Activated T-cell treated with anti-CD3 and anti-CD28 coated beads for 48 hours (primary cell): ENCODE results near the gene MTA3.
"Not testable (repeated sequence)": the region's sequence is repeated elsewhere in the genome, so short reads cannot be mapped to it uniquely, and the experiment has no call there.

Experiments used
- DNase-seq: peaks from one replicate; pipeline ENCODE4 v3.0.0-alpha.2; 2020; ENCODE audit warnings: low read depth

MTA3 gene

DNA sequence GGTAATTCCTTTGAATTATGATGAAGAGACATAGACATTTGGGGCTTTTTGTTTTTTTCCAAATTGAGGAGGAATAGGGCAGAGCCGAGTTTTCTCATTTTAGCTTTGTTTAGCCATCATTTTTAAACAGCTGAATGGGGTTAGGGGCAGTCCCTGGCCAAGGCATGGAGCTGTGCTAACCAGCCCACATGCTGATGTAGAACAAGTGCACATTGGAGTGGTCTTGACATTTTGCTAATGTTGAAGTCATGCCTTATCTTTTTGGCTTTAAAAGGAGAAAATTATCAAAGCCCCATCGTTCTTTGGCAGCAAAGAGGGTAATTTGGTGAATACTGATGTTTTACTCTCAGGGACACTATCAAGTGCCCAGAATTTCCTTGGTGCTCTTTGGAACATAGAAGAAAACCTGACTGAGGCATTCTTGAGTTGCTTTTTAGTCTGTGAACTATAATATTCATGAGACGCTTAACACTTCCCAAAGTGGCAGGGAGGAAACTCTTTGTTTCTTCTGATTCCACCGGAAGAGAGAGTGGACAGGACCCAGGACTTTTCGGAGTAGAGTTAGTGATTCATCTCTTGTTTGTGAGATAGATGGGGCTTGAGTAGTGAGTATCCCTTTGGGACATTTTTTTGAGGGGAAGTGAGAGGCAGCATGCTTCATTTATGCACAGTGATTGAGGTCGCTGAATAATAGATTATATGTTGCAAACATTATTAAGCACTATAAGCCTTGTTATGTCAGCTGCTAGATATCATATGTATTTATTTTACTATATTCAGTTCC is 45.0 kb downstream of the MTA3 start:
- DNase-seq, result no peak

DNA sequence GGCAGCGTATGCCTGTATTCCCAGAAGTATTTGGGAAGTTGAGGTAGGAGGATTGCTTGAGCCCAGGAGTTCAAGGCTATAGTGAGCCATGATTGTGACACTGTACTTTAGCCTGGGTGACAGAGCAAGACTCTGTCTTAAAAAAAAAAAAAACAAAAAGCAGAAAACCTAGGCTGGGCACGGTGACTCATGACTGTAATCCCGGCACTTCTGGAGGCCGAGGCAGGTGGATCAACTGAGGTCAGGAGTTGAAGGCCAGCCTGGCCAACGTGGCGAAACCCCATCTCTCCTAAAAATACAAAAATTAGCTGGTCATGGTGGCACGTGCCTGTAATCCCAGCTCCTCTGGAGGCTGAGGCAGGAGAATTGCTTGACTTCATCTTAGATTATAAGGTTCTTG is 46.4 kb downstream of the MTA3 start:
- no peak for DNase-seq

DNA sequence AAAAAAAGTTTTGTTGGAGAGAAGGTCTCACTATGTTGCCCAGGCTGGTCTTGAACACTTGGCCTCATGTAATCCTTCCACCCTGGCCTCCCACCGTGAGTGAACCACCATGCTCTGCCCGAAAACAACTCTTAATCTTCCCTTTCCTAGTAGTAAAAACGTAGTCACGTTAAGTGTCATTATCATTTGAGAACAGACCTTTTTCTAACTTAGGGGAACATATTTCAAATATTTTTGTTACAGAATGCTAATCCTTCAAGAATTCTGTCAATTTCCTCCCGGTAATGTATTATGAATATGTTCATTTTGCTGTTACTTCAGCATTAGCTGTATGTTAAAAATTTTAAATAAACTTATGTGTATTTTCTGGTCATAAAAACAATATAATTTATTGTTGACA is 49.7 kb downstream of the MTA3 start:
- no peak for DNase-seq

DNA sequence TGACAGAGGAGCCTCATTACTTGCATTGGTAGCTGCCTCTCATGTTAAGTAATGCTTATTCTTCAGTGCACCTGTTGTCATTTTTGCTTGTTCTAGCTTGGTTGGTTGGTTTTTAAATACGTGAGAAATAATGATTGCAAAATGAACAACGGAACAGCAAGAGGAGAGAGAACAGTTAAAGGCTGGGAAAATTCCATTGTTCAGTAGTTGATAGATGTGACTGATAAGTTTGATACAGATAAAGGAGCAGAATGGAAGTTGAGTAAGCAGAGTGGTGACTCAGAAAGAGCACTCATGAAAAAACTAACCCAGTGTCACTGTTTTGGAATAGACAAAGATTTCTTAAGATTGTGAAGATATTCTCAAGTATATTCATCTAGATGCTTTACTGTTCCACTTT is 50.5 kb downstream of the MTA3 start:
- no peak for DNase-seq

DNA sequence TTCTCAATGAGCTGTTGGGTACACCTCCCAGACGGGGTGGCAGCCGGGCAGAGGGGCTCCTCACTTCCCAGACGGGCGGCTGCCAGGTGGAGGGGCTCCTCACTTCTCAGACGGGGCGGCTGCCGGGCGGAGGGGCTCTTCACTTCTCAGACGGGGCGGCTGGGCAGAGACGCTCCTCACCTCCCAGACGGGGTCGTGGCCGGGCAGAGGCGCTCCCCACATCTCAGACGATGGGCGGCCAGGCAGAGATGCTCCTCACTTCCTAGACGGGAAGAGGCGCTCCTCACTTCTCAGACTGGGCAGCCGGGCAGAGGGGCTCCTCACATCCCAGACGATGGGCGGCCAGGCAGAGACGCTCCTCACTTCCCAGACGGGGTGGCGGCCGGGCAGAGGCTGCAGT is 53.2 kb downstream of the MTA3 start:
- not testable (repeated sequence) for DNase-seq

DNA sequence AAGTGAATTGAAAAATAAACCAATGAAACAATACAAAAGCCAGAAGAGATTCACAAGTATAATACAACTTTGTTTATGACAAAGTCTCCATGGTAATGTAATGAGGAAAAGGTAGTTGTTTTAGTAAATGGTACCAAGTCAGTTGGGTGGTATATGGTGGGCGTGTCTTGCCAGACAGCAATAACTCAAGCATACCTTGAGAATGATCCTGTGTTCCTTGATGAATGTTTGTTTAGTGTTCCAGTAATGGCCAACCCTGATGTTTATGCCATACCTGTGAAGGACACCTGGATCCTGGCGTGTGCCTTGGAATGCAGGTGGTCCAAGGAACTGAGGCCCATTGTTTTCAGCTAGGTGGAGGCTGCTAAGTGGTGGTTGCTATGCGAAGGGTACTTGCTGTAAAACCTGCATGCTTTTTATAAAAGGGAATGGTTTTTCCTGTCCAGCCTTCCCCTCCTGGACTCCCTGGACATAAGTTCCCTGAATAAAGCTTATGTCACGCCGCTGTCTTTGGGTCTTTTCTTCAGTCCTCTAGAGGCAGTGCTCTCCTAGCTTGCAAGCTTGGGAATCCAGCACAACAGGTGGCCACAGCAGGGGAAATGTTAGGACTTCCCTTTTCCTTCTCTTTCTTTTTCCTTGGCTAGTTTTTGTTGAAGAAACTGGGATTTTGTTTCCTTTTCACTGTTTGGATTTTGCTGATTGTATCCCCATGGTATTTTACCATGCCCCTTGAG is 54.7 kb downstream of the MTA3 start:
- DNase-seq, result no peak

DNA sequence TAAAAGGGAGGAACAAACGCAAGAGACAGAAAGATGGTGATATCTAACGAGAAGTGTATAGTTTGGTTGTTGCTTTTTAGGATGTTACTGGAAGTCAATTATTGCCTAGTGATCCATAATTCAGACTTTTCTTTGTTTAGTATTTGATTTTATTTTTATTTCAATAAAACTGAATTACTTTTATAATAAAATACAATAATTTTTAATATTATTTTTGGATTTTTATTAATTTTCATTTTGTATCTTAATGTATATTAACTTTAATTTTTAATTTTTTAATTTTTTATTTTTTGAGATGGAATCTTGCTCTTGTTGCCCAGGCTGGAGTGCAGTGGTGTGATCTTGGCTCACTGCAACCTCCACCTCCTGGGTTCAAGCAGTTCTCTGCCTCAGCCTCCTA is 55.6 kb downstream of the MTA3 start:
- no peak for DNase-seq

DNA sequence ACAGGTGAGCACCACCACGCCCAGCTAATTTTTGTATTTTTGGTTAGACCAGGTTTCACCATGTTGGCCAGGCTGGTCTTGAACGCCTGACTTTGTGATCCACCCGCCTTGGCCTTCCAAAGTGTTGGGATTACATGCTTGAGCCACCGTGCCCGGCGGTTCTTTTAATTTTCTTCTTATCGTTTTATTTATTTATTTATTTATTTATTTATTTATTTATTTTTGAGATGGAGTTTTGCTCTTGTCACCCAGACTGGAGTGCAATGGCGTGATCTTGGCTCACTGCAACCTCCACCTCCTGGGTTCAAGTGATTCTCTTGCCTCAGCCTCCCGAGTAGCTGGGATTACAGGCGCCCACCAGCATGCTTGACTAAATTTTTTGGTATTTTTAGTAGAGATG is 59.6 kb downstream of the MTA3 start:
- DNase-seq, result not testable (repeated sequence)

DNA sequence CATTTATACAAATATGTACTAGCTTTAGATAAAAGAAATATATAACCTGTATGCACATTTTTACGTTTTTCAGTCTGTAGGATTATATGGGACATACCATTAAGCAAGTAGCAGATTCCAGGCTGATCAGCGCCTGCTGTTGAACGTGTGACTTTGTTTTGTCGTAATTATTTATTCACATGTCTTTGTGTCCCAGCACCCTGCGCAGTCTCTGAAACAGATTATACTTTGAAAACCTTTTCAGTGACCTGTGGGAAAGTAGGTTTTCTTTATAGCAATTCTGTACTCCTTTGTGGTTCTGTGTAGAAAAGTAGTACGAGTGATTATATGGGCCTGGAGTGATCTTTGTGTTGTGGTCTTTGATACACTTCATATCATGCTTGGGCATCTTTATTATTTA is 68.5 kb downstream of the MTA3 start:
- DNase-seq, result no peak

DNA sequence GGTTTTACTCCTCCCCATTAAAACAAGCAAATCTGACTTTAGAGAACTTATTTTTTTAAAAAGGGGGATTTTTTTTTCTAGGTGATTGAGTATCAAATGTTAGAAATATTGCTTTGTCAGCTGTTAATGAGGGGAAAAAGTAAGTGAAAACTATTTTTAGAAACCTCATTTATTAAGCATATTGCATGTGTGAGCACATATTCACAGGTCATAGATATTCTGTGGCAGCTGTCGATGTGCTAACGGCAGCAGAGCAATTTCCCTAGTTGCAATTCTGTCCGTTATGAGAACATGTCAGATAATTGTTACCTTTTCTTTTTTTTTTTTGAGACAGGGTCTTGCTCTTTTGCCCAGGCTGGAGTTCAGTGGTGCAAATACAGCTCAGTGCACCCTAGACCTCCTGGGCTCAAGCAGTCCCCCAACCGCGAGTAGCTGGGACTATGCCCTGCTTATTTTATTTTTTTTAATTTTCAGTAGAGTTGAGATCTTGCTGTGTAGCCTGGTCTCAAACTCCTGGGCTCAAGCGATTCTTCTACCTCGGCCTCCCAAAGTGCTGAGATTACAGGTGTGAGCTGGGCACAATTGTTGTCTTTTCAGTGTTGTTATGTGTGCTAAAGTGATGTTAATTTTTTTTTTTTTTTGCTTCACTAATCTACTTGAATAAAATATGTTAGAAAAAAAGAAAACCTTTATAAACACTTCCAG is 69.8 kb downstream of the MTA3 start:
- no peak for DNase-seq

DNA sequence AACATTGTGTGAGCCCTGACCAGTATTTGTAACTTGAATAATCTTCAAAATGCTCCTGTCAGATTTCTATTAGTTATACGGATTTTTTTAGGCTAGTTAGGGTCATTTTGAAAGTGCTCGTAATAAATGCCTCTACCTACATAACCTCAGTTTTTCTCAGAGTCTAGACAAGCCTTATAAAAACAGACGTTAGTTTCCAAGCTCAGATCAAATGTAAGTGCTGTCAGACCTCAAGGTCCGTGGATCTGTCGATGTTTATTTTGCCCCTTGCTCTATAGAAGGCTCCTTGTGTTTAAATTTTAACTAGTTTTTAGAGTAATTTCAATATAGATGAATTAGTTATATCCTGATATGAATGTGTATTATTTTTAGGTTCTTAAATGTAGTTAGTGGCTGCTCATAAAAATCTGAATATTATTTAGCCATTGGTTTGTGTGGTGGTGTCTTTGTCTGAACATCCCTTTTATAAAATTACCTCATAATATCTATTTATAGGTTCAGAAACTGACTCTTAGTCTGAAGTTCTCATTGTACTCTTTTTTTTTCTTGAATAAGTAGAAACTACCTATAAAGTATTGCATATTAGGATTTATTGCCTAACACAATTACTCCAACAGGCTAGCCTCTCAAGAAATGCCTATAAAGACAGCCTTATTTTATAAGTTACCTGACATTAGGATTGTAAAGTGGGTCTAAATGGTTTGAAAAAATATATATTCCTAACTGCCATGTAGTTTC is 71.1 kb downstream of the MTA3 start:
- no peak for DNase-seq

DNA sequence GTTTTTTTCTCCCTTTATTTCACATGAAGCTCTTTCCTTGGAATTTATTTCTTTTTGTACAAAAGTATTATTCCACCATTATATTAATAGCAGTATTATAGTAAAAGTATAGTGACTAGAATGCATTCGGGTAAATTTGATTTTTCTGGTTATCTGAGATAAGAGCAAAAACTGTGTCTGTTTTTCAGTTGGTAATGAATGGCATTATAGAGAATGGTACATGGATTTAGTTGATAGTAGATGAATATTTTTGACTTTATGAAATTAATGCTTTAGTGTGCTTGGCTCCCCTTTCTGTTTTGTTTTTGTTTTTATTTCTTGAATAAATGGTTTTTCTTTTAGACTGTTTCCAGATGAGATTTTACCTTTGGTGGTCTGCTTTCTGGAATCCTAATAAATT is 71.8 kb downstream of the MTA3 start:
- no peak for DNase-seq

DNA sequence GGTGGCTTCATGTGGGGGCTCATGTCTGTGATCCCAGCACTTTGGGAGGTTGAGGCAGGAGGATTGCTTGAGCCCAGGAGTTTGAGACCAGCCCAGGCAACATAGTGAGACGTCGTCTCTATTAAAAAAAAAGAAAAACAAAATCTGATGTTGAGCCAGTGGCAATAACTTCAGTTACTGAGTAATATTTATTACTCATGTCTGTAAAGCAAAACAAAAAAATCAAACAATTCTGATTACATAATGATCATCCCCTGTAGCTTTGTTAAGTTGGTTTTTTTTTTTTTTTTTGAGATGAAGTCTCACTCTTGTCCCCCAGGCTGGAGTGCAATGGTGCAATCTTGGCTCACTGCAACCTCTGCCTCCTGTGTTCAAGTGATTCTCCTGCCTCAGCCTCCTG is 73.9 kb downstream of the MTA3 start:
- not testable (repeated sequence) for DNase-seq

DNA sequence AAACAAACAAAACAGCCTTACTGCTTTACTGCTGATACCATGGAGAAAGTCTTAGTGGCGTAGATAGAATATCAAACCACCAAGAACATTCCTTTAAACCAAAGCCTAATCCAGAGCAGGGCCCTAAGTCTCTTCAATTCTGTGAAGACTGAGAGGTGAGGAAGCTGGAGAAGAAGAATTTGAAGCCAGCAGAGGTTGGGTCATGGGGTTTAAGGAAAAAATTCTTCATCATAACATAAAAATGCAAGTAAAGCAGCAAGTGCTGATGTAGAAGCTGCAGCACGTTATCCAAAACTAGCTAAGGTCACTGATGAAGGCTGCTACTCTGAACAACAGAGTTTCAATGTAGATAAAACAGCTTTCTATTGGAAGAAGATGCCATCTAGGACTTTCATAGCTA is 77.1 kb downstream of the MTA3 start:
- no peak for DNase-seq

DNA sequence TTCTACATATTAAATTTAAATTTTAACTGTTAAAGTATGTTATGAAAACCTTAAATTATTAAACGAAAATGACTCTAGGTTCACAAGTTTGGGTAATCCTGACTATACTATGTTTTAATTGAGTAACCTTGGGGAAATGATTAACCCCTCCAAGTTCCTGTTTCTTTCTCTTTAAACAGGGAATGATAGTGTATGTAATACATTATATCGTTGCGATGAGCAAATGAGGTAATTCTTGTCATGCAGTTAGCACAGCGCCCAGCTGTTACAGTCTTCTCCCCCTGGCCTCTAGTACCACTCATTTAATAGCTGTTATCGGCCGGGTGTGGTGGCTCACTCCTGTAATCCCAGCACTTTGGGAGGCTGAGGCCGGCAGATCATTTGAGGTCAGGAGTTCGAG is 80.4 kb downstream of the MTA3 start:
- DNase-seq, result no peak

DNA sequence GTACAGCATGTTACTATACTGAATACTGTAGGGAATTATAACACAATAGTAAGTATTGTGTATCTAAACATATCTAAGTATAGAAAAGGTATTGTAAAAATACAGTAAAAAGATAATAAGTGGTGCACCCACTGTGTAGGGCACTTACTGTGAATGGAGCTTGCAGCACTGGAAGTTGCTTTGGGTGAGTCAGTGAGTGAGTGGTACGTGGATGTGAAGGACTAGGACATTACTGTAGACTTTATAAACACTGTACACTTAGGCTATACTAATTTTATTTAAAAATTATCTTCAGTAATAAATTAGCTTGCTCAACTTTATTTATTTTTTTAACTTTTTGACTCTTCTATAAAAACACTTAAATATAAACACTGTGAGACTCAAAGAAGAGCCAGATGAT is 82.6 kb downstream of the MTA3 start:
- DNase-seq, result no peak

DNA sequence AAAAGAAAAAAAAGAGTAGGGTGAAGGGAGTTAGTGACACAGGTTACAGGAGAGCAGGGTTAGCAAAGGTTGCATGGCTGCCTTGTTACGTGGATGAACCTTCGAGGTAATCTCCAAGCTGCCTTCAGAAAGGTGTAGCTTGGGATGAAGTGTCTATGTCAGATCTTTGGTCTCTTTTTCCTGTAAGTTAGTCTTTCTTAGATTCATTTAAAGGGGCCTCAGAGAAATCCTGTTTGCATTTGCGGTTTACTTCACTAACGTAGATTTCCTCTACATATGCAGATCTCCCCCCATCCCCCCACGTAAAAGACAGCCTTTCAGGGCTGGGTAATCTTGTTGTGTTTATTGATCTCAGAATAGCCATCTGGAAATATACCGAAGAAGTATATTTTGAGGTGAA is 83.7 kb downstream of the MTA3 start:
- DNase-seq, result no peak

DNA sequence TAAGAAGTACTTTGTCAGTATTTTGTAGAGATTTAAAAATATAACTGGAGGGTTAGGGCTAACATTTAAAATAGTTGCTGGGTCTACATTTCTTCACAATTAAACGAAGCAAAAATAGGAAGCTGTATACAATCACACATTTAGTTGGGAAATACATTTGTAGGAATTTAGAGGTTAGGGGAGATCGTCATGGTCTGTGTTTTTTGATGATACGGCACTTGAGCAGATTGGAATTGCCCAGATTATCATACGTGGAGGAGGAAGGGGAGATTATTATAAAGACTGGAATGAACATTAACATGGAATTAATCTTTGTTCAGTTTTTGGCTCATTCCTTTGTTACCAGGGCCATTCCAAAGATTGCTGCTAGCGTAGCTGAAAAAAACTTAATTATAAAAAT is 84.6 kb downstream of the MTA3 start:
- DNase-seq, result no peak

DNA sequence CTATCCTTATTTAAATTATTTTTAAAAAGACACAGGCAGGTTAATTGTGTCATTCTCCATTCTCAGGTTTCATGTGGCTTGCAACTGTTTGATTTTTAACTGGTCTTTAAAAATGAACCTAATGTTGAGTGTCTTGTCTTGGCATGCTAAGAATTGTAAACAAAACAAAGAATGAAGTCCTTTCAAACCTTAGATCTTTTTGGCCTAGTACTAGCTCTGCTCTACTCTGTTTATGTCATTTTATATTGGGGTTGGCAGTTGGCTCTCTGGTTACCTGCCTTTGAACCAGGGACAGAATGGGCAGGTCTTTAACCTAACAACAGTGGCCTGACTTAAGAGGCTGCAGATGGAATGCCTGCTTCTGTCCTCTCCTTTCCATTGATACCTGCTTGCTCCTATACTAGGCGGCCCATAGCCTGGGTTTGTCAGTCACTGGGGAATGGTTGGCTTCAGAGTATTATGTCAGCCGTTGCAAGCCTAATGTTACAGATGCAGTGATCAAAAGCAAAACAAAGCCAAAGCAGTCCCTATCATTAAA is 85.5 kb downstream of the MTA3 start:
- no peak for DNase-seq

DNA sequence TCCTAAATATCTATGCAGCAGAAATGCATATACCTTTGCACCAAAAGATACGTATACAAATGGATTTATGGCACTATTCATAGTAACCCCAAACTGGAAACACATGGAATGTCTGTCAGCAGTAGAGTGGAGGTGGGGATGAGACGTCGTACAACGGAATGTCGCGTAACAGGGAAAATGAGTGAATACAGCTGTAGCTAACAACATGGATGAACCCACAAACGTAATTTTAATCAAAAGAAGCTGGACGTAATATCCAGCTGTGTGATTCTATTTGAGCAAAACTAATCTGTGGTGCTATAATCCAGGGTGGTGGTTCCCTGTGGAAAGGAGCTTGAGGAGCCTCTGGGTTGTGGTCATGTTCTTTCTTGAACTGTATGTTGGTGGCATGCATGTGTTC is 89.9 kb downstream of the MTA3 start:
- DNase-seq, result no peak

DNA sequence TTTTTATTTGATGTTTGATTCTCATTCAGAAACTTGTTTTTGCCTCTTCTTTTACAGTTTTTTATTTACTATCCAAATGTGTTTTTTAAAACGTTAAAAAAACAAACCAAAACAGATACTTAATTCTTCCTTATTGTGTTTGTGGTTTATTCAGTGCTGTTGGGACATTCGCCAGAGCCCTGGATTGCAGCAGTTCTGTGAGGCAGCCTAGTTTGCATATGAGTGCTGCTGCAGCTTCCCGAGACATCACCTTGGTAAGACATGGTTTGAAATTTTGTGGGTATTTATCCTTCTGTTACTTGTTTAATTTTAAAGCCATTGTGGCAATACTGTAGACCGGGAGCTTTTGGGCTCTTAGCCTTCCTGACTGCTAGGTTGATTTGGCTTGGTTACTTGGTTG is 91.2 kb downstream of the MTA3 start:
- no peak for DNase-seq

DNA sequence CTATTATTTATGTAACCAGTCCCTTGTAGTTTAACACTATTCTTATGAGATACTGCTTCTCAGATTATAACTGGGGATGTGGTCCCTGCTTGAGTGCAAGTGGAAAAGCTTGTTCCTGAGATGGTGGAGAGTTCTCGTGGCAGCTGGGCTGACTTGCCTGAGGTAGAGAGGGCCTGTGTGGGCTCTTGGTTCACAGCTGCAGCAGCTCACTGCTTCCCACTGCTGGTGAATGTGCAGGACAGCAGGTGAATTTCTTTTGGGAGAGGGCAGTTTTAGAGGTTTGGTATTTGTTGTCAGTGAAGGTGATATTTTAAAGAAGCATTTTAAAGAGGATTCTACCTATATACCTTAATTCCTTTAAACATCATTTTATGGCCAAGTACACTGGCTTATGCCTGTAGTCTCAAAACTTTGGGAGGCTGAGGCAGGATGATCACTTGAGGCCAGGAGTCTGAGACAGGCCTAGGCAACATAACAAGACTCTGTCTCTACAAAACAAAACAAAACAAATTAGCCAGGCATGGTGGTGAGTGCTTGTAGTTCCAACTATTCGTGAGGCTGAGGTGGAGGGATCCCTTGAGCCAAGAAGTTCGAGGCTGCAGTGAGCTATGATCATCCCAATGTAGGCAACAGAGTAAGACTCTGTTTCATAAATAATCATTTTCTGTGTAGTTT is 94.8 kb downstream of the MTA3 start:
- peak; percentile 45 for DNase-seq
